Activated CD8-positive, alpha-beta T cell treated with anti-CD3 and anti-CD28 coated beads for 36 hours (primary cell): ENCODE measurements around the gene GFOD1. TPM values are rescaled to one million over a fixed set of nuclear protein-coding genes. Genes with fewer than 3 reads are reported as not detected.

Source experiments
- ATAC-seq: fragments of 200-7000 bp; cut with Tn5 transposase; one replicate; pipeline ENCODE4 v1.10.0; 2021; ENCODE audit warnings: mild to moderate bottlenecking, moderate library complexity
- CTCF ChIA-PET: fragments of 350-600 bp; sonication (Branson Sonifier 250); formaldehyde crosslinking; loops from one replicate; lab custom pipeline; 2021; ENCODE audit warnings: antibody characterized with exemption; lab: Charles Lee
- POLR2A ChIA-PET: fragments of 350-600 bp; sonication (Branson Sonifier 250); formaldehyde crosslinking; loops from one replicate; lab custom pipeline; 2021; ENCODE audit warnings: antibody characterized with exemption; lab: Charles Lee
- DNase-seq: peaks from one replicate; pipeline ENCODE4 v3.0.0-alpha.2; 2020
- H3K27ac Mint-ChIP-seq: one replicate; pipeline ENCODE4 v1.8.0; 2021; ENCODE audit warnings: mild to moderate bottlenecking, mixed read lengths
- H3K27me3 Mint-ChIP-seq: one replicate; pipeline ENCODE4 v1.8.0; 2021; ENCODE audit warnings: mixed read lengths
- H3K36me3 Mint-ChIP-seq: one replicate; pipeline ENCODE4 v1.8.0; 2021; ENCODE audit warnings: low read depth, mixed read lengths
- H3K4me1 Mint-ChIP-seq: one replicate; pipeline ENCODE4 v1.8.0; 2021; ENCODE audit warnings: low read depth, mixed read lengths
- H3K4me3 Mint-ChIP-seq: one replicate; pipeline ENCODE4 v1.8.0; 2021; ENCODE audit warnings: mild to moderate bottlenecking, moderate library complexity, mixed read lengths
- H3K9me3 Mint-ChIP-seq: one replicate; pipeline ENCODE4 v1.8.0; 2021; ENCODE audit warnings: mixed read lengths
- CTCF ChIP-seq: fragments of 200-600 bp; IDR thresholded peaks from one replicate; pipeline ENCODE4 v1.8.0; 2022; ENCODE audit warnings: antibody characterized with exemption, mild to moderate bottlenecking
- intact Hi-C: fragments of 100-400 bp; cut with micrococcal nuclease; formaldehyde crosslinking; loops from one replicate; pipeline ENCODE4 v1.10.0; 2022
- total RNA-seq, 2 experiments: library from RNA; stranded (reverse); gene quantifications; one replicate each; pipeline ENCODE4 v1.2.3, GENCODE V29; 2021

GFOD1 gene
- total RNA-seq, 2 experiments from 2014 or later = 12.3 to 12.9 TPM

- Mint-ChIP-seq H3K27ac (no peak overlapping the region), H3K9me3 (no peaks in the 10 kb centered on the region), H3K4me1 (peaks cover 51% of the 10 kb centered on the region), H3K4me3 (no peak overlapping the region), H3K36me3 (peaks cover 12% of the 10 kb centered on the region), H3K27me3 (no peaks in the 10 kb centered on the region)
- CTCF ChIA-PET = interaction anchor here (0.7 to 0.9 kb wide), 2 partner anchors 10 to 22 kb away, joined by 3 read pairs; no protein-coding TSS in a partner anchor
- no peak for ATAC-seq
- DNase-seq = no peak
- intact Hi-C loops = loop anchor here (10.0 kb wide), 1 partner anchor 153 kb away; the partner anchor contains the start of gene SIRT5
- POLR2A ChIA-PET = no interaction called here
- TF ChIP-seq CTCF = no peak
Measured at GRCh38 chr6:13421425-13422059, 65.9 kb downstream of the GFOD1 start.

DNA sequence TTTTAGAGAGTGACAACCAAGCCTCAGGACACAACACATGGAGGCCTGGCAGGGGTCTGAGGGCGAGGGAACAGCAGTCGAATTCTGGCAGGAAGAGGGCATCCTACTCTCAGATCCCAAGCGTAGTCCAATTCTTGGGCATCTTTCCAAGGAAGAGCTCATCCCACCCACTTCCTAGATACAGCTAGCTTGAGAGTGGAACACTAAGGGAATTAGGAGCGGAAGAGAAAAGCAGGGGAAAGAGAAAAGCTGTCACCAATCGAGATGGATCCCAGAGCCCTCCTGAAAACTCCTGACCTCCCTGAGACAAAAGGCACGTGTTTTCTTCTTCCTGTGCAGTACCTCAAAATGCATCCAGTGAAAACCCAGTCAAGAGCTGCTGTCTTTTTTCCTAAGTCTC lies 67.1 kb downstream of the GFOD1 start:
- no peak for ATAC-seq
- POLR2A ChIA-PET = interaction anchor here (0.9 kb wide), 1 partner anchor 8 kb away, joined by 4 read pairs; no protein-coding TSS in a partner anchor
- H3K27ac Mint-ChIP-seq = no peak overlapping the region
- H3K27me3 Mint-ChIP-seq = no peaks in the 10 kb centered on the region
- no peak overlapping the region for H3K4me3 Mint-ChIP-seq
- DNase-seq = no peak
- TF ChIP-seq CTCF = no peak
- H3K4me1 Mint-ChIP-seq = peaks cover 38% of the 10 kb centered on the region
- H3K9me3 Mint-ChIP-seq = peaks cover 1% of the 10 kb centered on the region
- intact Hi-C loops = loop anchor here (10.0 kb wide), 1 partner anchor 155 kb away; the partner anchor contains the start of gene SIRT5
- CTCF ChIA-PET = interaction anchor here (1.1 kb wide), 1 partner anchor 9 kb away, joined by 4 read pairs; no protein-coding TSS in a partner anchor
- H3K36me3 Mint-ChIP-seq = peaks cover 17% of the 10 kb centered on the region

- no peak overlapping the region for H3K27ac Mint-ChIP-seq
- POLR2A ChIA-PET = interaction anchor here (0.9 kb wide), 1 partner anchor 9 kb away, joined by 4 read pairs; no protein-coding TSS in a partner anchor
- peaks cover 17% of the 10 kb centered on the region for H3K36me3 Mint-ChIP-seq
- no peaks in the 10 kb centered on the region for H3K27me3 Mint-ChIP-seq
- DNase-seq = peak; percentile 22
- intact Hi-C loops = loop anchor here (10.0 kb wide), 1 partner anchor 155 kb away; the partner anchor contains the start of gene SIRT5
- no peak overlapping the region for H3K4me3 Mint-ChIP-seq
- peaks cover 34% of the 10 kb centered on the region for H3K4me1 Mint-ChIP-seq
- ATAC-seq = peak; percentile 58
- CTCF ChIA-PET = interaction anchor here (1.1 kb wide), 1 partner anchor 9 kb away, joined by 4 read pairs; no protein-coding TSS in a partner anchor
- peaks cover 1% of the 10 kb centered on the region for H3K9me3 Mint-ChIP-seq
- TF ChIP-seq CTCF = no peak
Measured at GRCh38 chr6:13419422-13420195, 67.8 kb downstream of the GFOD1 start.

DNA sequence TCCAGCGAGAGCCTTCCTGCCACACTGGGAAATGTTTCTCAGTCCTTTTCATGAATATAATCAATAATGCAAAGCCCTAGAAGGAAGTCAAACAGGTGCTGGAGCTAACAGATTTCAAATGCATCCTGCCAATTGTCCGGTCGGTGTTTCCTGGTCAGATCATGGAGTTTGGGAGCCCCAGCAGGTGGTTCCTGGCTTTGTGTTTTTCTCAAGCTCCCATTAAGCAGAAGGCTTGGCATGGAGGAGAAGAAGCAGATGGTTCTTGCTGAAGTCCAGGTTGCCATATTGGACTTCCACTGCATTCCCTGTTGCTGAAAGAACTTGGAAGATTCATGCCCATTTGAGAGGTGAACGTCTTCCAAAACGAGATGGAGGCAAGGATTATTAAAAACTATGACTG lies 68.6 kb downstream of the GFOD1 start:
- intact Hi-C loops = no loop called here
- DNase-seq (no peak), ATAC-seq (no peak)
- Mint-ChIP-seq H3K4me3 (no peak overlapping the region), H3K36me3 (peaks cover 17% of the 10 kb centered on the region), H3K4me1 (peaks cover 31% of the 10 kb centered on the region), H3K9me3 (peaks cover 1% of the 10 kb centered on the region), H3K27ac (no peak overlapping the region), H3K27me3 (no peaks in the 10 kb centered on the region)
- ChIA-PET POLR2A (no interaction called here), CTCF (interaction anchor here (1.1 kb wide), 1 partner anchor 10 kb away, joined by 3 read pairs; no protein-coding TSS in a partner anchor)
- no peak for TF ChIP-seq CTCF
